Measurements from ENCODE around the gene HIPK1. TPM values are rescaled to one million over a fixed set of nuclear protein-coding genes. Genes with fewer than 3 reads are reported as not detected.

The HIPK1 gene
- total RNA-seq, 1 experiment from 2014 or later: 48.2 TPM

GRCh38 chr1:113958691-113959090 lies 29.6 kb downstream of the HIPK1 start:
- POLR2A ChIA-PET: no interaction called here
- H3K9me3 Mint-ChIP-seq (ENCODE audit: unreplicated experiment): no peaks in the 10 kb centered on the region
- Histone ChIP-seq H3K9me3 (no peaks in the 10 kb centered on the region), H3K36me3 (ENCODE audit: control insufficient read depth, insufficient read depth, low read length) (no peaks in the 10 kb centered on the region), H3K4me1 (no peaks in the 10 kb centered on the region), H3K4me3 (ENCODE audit: low read depth, low read length) (no peak overlapping the region), H3K27me3 (replicated peaks; ENCODE audit: control insufficient read depth, insufficient read depth, low read length) (no peaks in the 10 kb centered on the region)
- no peak overlapping the region for H3K27ac Mint-ChIP-seq (ENCODE audit: unreplicated experiment)
- no peaks in the 10 kb centered on the region for H3K27me3 Mint-ChIP-seq (ENCODE audit: insufficient read depth, unreplicated experiment)
- intact Hi-C loops (cut with micrococcal nuclease; ENCODE audit: unreplicated experiment): no loop called here
- H3K4me3 Mint-ChIP-seq (ENCODE audit: unreplicated experiment): no peak overlapping the region
- no peak for DNase-seq
- CTCF ChIA-PET: no interaction called here
- no peaks in the 10 kb centered on the region for H3K4me1 Mint-ChIP-seq (ENCODE audit: low read depth, unreplicated experiment)
- no TSS peak for BruUV-seq (replicated peaks)
- peaks cover 7% of the 10 kb centered on the region for H3K36me3 Mint-ChIP-seq (ENCODE audit: insufficient read depth, unreplicated experiment)
- no peak for TF ChIP-seq CTCF (IDR thresholded peaks at IDR 0.05; ENCODE audit: insufficient read depth in 1 of 2, low read depth in 1 of 2, low read length in 1 of 2, severe bottlenecking in 1 of 2, unreplicated experiment in 1 of 2)

DNA sequence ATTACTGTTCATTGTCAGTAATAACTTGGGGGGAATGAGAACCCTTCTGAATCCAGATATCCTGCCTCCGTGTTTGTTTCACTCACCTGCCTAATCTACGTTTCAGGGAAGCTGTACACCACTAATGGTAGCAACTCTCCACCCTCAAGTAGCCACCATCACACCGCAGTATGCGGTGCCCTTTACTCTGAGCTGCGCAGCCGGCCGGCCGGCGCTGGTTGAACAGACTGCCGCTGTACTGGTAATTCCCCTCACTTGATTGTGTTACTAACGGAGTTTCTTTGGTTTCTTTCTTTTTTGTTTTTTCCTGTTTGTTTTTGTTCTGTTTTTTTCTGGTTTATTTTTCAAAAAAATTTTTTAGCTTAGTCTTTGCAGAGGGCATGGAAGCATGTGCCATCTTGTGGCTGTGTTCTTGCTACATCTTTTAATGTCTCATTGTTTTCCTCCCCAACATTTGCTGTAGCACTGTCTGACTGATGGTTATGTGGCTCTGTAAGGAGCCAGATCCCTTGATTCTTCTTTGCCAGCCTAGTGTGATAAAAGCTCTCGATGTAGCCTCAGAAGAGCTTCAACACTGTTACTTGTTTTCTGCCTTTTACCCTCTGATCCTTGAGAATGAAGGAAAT lies 34.3 kb downstream of the HIPK1 start:
- Histone ChIP-seq H3K36me3 (ENCODE audit: control insufficient read depth, insufficient read depth, low read length) (no peaks in the 10 kb centered on the region; the same call in none of the 2 replicates), H3K4me3 (ENCODE audit: low read depth, low read length) (no peak overlapping the region), H3K27me3 (replicated peaks; ENCODE audit: control insufficient read depth, insufficient read depth, low read length) (no peaks in the 10 kb centered on the region), H3K9me3 (no peaks in the 10 kb centered on the region), H3K4me1 (no peaks in the 10 kb centered on the region)
- Mint-ChIP-seq H3K4me1 (ENCODE audit: low read depth, unreplicated experiment) (no peaks in the 10 kb centered on the region), H3K27ac (ENCODE audit: unreplicated experiment) (no peak overlapping the region), H3K36me3 (ENCODE audit: insufficient read depth, unreplicated experiment) (peaks cover 39% of the 10 kb centered on the region), H3K4me3 (ENCODE audit: unreplicated experiment) (no peak overlapping the region), H3K9me3 (ENCODE audit: unreplicated experiment) (no peaks in the 10 kb centered on the region), H3K27me3 (ENCODE audit: insufficient read depth, unreplicated experiment) (no peaks in the 10 kb centered on the region)
- ChIA-PET CTCF (interaction anchor here (1.5 kb wide), 1 partner anchor 127 kb away, joined by 5 read pairs; no protein-coding TSS in a partner anchor), POLR2A (no interaction called here)
- intact Hi-C loops (cut with micrococcal nuclease; ENCODE audit: unreplicated experiment): loop anchor here (5.0 kb wide), 1 partner anchor 126 kb away; no protein-coding TSS in a partner anchor
- DNase-seq: no peak
- BruUV-seq (replicated peaks): no TSS peak
- TF ChIP-seq CTCF (IDR thresholded peaks at IDR 0.05; ENCODE audit: insufficient read depth in 1 of 2, low read depth in 1 of 2, low read length in 1 of 2, severe bottlenecking in 1 of 2, unreplicated experiment in 1 of 2): no peak

- DNase-seq: no peak
- Histone ChIP-seq H3K36me3 (ENCODE audit: control insufficient read depth, insufficient read depth, low read length) (no peaks in the 10 kb centered on the region; the same call in none of the 2 replicates), H3K4me1 (no peaks in the 10 kb centered on the region), H3K4me3 (ENCODE audit: low read depth, low read length) (no peak overlapping the region), H3K9me3 (no peaks in the 10 kb centered on the region), H3K27me3 (replicated peaks; ENCODE audit: control insufficient read depth, insufficient read depth, low read length) (no peaks in the 10 kb centered on the region)
- H3K4me3 Mint-ChIP-seq (ENCODE audit: unreplicated experiment): no peak overlapping the region
- peaks cover 63% of the 10 kb centered on the region for H3K36me3 Mint-ChIP-seq (ENCODE audit: insufficient read depth, unreplicated experiment)
- BruUV-seq (replicated peaks): no TSS peak
- intact Hi-C loops (cut with micrococcal nuclease; ENCODE audit: unreplicated experiment): no loop called here
- no peak overlapping the region for H3K27ac Mint-ChIP-seq (ENCODE audit: unreplicated experiment)
- no peaks in the 10 kb centered on the region for H3K9me3 Mint-ChIP-seq (ENCODE audit: unreplicated experiment)
- POLR2A ChIA-PET: no interaction called here
- H3K27me3 Mint-ChIP-seq (ENCODE audit: insufficient read depth, unreplicated experiment): no peaks in the 10 kb centered on the region
- no peaks in the 10 kb centered on the region for H3K4me1 Mint-ChIP-seq (ENCODE audit: low read depth, unreplicated experiment)
- CTCF ChIA-PET: no interaction called here
- no peak for TF ChIP-seq CTCF (IDR thresholded peaks at IDR 0.05; ENCODE audit: insufficient read depth in 1 of 2, low read depth in 1 of 2, low read length in 1 of 2, severe bottlenecking in 1 of 2, unreplicated experiment in 1 of 2)
These were observed 36.7 kb downstream of the HIPK1 start for GRCh38 chr1:113965703-113966412.

Data from Caco-2 (cell line).